Colon (tissue), 2 donors: ENCODE measurements around the gene UAP1.

Source experiments
- FAIRE-seq: peaks from 2 replicates; lab custom pipeline; 2012; peaks lifted over from hg19 to GRCh38; lab: Jason Lieb, UNC
- donor health status: control.
- donor health status: control.

UAP1 gene

GRCh38 chr1:162561616-162562469, at the start of gene UAP1:
TSS of gene UAP1 (plus strand) at chr1:162561722. CDS start at chr1:162566069, 4,347 bp downstream.
- FAIRE-seq = no peak

- no peak for FAIRE-seq
Observed at GRCh38 chr1:162527314-162527713, 34.2 kb upstream of the UAP1 start.

- FAIRE-seq = no peak
Observed at GRCh38 chr1:162530307-162530987, 31.1 kb upstream of the UAP1 start.

GRCh38 chr1:162530988-162531319, 30.6 kb upstream of the UAP1 start:
- no peak for FAIRE-seq

- no peak for FAIRE-seq
Observed at GRCh38 chr1:162535501-162535900, 26.0 kb upstream of the UAP1 start.

- FAIRE-seq = no peak
Observed at GRCh38 chr1:162536511-162536910, 25.0 kb upstream of the UAP1 start.

- no peak for FAIRE-seq
Observed at GRCh38 chr1:162537216-162537615, 24.3 kb upstream of the UAP1 start.

- no peak for FAIRE-seq
Observed at GRCh38 chr1:162538815-162539431, 22.6 kb upstream of the UAP1 start.

- FAIRE-seq = no peak
Observed at GRCh38 chr1:162541619-162542141, 19.8 kb upstream of the UAP1 start.

- FAIRE-seq = no peak
Observed at GRCh38 chr1:162543228-162543627, 18.3 kb upstream of the UAP1 start.

GRCh38 chr1:162548170-162548569, 13.4 kb upstream of the UAP1 start:
- no peak for FAIRE-seq

- no peak for FAIRE-seq
Observed at GRCh38 chr1:162549001-162549400, 12.5 kb upstream of the UAP1 start.

- no peak for FAIRE-seq
Observed at GRCh38 chr1:162550925-162551324, 10.6 kb upstream of the UAP1 start.

GRCh38 chr1:162551969-162552683, 9.4 kb upstream of the UAP1 start:
- no peak for FAIRE-seq

GRCh38 chr1:162552684-162553252, 8.8 kb upstream of the UAP1 start:
- FAIRE-seq = no peak

- no peak for FAIRE-seq
Observed at GRCh38 chr1:162554258-162554657, 7.3 kb upstream of the UAP1 start.

- no peak for FAIRE-seq
Observed at GRCh38 chr1:162557536-162557935, 4.0 kb upstream of the UAP1 start.

- no peak for FAIRE-seq
Observed at GRCh38 chr1:162560303-162561036, 1.1 kb upstream of the UAP1 start.

GRCh38 chr1:162561037-162561615, 396 bp upstream of the UAP1 start:
- no peak for FAIRE-seq

- FAIRE-seq = no peak
Observed at GRCh38 chr1:162562470-162562828, 927 bp downstream of the UAP1 start.

- no peak for FAIRE-seq
Observed at GRCh38 chr1:162564762-162565218, 3.3 kb downstream of the UAP1 start.
